NCI-H2171 treated with DMSO at 0.1 percent for 48 hours (cell line): ENCODE results near the gene LRFN3.
A peak's percentile ranks its signal among the peaks of the same experiment; 100 is the strongest.
"Not testable (repeated sequence)": the region's sequence is repeated elsewhere in the genome, so short reads cannot be mapped to it uniquely, and the experiment has no call there.

Experiments used
- DNase-seq: peaks from one replicate; lab custom pipeline; 2025; lab: John Stamatoyannopoulos, UW

LRFN3 gene

DNA sequence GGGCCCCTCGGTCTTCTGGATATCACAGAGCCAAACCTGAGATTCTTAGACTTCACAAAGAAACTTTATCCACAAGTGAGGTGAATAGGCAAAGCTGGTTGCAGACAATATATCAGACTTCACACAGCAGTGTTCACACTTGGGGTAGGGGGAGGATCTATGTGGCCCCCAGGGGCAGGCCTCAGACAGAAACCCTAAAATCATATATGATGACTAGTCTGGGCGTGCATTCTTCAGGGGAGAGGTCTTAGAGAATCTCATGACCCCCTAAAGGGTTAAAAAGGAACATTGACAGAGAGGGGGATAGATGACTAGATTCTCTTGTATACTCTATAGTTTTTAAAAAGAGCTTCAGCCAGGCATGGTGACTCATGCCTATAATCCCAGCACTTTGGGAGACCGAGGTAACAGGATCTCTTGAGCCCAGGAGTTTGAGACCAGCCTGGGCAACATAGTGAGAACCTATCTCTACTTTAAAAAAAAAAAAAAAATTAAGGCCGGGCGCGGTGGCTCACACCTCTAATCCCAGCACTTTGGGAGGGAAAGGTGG lies 30.9 kb upstream of the LRFN3 start:
- DNase-seq = no peak

DNA sequence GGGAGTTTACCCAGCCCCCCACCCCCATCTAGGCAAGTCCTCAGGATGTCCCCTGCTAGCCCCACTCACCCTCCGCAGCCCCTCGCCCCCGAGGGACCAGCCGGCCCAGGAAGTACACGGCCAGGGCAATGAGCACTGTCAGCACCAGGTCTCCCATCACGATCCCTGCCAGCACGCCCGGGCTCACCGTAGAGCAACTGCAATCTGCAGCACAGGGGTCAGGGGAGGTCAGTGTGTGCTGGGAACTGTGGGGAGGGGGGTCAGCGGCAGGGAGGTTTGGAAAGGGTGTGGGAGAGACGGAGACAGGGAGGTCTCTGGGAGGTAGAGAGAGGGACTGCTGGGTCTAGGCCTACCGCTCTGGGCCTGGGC lies 28.8 kb upstream of the LRFN3 start:
- DNase-seq = no peak

DNA sequence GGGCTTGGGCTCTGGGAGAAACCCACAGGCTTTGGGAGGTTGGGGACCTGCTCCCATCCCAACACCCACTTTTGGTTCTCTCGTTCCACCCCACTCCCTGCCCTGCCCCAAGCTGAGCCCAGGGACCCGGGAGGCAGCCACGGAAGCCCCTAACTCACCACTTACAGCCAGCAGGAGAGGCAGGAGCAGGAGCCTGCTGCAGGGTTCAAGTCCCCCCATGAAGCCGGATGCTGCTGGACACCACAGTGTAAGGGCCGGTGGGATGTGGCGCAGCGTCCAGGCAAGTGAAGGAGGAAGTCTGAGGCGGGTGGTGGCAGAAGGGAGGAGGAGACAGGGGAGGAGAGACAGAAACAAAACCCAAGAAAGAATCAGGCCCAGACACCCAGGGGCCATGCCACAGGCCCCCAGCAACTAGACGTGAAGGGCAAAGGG lies 28.1 kb upstream of the LRFN3 start, which contains the start of gene TYROBP:
TSS of gene TYROBP (minus strand) at position 286 of the 432 bp plus-strand sequence. CDS start at position 219, 67 bp downstream.
- DNase-seq = no peak

DNA sequence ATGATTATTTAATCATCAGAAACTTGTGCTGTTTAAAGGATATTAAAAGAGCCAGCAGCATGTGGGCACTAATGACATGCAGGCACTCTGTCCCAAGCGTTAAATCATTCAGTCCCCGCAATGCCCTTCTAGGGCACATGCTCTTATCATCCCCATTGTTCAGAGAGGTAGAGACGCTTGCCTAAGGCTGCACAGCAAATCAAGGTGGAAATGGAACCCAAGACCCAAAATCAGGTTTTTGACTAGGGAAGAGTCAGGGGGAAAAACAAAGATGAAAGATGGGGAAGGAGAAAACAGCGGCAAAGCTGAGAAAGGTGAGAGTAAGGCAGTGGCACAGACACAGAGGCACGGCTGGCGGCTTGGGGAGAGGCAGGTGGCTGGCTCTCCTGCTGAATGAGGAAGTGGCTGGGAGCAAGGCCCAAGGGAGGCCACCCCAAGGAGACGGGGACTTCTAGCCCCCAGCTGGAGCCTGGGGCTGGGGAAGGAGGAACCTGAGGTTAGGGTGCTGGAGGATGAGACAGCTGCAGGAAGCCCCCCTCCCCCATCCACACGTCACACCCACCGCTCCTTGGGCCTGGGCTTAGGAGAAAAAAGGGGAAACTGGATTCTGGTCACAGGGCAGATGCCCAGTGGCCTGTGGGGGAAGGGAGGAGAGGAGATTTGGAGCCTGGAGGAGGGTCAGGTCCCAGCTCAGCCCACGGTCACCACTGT lies 27.0 kb upstream of the LRFN3 start:
- no peak for DNase-seq

DNA sequence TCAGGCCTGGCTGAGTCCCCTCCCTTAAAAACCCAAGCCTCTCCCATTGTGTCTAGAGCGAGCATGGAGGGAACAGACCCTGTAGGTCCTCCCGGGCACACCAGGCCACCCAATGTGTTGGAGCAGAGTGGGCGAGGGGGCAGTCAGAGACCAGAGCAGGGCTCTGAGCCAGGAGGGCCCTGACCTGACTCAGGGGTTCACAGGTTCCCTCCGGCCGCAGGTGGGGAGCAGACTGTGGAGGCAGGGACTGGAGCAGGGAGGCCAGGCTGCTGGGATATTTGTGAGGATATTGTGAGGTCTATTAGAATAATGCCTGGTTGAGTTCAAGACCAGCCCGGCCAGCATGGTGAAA lies 26.5 kb upstream of the LRFN3 start:
- DNase-seq = no peak

DNA sequence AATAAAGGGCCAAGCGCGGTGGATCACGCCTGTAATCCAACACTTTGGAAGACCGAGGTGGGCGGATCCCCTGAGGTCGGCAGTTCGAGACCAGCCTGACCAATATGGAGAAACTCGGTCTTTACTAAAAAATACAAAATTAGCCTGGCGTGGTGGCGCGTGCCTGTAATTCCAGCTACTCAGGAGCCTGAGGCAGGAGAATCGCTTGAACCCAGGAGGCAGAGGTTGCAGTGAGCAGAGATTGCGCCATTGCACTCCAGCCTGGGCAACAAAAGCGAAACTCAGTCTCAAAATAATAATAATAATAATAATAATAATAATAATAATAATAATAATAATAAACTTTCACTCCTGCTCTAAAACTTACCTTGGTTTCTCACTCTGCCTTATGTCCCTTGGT lies 25.8 kb upstream of the LRFN3 start:
- DNase-seq = not testable (repeated sequence)

DNA sequence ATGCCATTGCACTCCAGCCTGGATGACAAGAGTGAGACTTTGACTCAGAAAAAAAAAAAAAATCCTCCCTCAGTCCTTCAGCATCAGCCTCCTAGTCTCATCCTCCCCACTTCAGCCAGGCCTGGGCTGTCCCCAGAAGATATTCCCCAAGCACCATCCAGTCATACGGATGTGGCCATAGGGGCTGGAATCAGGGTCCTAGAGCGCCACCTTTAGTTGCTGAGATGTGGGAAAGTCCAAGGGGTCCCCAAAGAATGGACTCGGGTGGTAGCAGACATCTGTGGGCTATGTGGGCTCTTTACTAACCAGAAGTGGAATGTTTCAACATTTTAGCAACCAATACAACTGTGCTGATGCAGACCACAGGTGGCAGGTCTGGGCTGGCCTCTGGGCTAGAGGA lies 25.0 kb upstream of the LRFN3 start:
- no peak for DNase-seq

DNA sequence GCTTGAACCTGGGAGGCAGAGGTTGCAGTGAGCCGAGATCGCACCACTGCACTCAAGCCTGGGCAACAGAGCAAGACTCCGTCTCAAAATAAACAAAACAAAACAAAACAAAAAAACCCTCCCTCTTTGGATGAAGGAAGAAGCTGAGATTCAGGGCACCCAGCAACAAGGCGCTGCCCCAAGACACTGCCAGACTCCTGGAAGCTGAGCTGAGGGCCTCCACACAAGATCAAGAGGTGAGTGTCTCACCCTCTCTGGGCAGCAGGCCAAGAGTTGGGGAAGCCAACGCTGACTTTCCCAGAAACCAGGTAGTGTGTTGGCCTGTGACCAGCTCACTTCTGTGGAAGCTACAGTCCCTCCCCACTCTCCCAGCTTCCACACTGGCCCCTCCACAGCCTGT lies 24.4 kb upstream of the LRFN3 start:
- DNase-seq = no peak

DNA sequence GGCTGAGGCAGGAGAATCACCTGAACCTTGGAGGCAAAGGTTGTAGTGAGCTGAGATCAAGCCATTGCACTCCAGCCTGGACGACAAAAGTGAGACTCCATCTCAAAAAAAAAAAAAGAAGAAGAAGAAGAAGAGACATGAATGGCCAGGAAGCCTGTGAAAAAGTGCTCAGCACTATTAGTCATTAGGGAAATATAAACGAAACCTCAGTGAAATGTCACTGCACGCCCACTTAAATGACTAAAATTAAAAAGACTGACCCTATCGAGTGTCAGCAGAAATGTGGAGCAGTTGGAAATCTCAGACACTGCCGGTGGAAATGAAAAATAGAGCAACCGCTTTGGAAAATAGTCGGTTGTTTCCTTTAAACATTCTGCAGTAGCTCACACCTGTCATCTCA lies 22.6 kb upstream of the LRFN3 start:
- DNase-seq = no peak

DNA sequence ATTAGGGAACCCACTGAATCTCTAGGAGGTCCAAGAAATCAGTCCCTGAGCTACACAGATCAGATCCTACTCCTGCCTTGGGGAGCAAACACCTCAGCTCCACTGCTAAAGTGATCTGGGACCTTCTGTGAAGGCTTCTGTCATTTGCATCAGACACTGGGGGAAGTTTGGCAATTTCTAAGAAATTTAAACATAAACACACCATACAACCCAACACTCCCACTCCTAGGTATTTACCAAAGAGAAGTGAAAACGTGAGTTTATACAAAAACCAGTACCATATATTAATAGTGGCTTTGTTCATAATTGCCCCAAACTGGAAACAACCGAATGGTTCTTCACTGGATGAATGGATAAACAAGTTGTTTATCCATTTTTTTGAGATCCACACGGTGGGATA lies 20.7 kb upstream of the LRFN3 start:
- DNase-seq = no peak

DNA sequence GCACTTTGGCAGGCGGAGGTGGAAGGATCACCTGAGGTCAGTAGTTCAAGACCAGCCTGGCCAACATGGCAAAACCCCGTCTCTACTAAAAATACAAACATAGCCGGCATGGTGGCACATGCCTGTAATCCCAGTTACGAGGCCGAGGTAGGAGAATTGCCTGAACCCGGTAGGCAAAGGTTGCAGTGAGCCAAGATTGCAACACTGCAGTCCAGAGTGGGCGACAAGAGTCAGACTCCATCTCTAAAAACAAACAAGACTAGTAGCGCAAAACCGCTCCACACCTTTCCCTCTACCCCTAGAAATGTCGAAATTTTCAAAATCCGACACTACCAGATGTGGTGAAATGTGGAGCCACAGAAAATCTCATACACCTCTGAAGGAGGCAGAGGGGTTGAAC lies 16.9 kb upstream of the LRFN3 start:
- DNase-seq = no peak

DNA sequence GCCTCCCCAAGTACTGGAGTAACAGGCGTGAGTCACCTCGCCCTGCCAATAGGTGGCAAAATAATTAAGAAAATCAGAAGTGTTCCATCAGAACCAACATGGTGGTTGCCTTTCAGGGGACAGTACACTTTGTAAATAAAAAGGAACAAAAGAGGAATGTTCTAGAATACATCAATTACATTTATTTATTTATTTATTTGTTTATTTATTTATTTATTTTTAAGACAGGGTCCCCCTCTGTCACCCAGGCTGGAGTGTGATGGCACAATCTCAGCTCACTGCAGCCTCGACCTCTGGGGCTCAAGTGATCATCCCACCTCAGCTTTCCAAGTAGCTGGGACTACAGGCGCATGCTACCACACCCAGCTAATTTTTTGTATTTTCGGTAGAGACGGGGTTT lies 15.2 kb upstream of the LRFN3 start:
- no peak for DNase-seq

DNA sequence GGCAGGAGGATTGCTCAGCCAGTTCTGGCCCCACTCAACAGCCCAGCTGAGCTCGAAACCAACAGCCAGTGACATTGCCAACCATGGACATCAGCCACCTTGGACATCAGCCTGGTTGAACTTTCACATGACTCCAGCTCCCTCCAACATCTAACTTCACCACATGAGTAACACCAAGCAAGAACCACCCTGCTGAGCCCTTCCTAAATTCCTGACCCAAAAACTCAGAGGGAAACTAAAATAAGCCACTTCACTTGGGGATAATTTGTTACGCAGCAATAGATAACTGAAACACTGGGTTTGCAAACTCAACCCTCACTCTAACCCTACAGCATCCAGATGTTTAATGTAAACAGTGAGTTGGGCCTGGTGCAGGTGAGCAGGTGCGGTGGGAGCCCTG lies 10.7 kb upstream of the LRFN3 start:
- no peak for DNase-seq

DNA sequence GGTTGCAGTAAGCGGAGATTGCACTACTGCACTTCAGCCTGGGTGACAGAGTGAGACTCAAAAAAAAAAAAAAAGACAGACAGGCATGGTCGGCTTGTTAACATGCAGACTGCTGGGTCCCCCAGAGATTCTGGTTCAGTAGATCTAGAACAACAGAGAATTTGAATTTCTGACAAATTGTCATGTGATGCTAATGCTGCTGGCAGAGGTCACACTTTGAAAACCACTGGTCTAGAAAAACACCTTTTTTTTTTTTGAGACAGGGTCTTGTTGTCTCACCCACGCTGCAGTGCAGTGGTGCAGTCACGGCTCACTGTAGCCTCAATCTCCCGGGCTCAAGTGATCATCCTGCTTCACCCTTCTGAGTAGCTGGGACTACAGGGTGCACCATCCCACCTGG lies 7.7 kb upstream of the LRFN3 start:
- DNase-seq = no peak

DNA sequence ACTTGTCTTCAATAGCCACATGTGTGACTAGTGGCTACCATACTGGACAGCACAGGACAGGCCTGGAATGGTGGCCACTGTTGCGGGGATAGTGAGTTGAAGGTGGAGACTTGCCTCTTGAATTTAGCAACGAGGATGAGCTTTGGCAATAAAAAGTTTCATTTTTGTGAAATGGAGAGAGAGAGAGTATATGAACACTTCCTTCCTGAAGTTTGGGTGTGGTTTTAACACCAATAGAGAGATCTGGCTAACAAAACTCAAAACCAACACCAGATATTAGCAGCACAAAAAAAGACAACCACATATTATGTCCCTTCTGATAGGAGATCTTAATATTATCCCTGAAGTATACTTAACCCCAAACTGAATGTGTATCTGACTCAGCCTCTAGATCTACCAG lies 6.3 kb upstream of the LRFN3 start:
- DNase-seq = no peak

DNA sequence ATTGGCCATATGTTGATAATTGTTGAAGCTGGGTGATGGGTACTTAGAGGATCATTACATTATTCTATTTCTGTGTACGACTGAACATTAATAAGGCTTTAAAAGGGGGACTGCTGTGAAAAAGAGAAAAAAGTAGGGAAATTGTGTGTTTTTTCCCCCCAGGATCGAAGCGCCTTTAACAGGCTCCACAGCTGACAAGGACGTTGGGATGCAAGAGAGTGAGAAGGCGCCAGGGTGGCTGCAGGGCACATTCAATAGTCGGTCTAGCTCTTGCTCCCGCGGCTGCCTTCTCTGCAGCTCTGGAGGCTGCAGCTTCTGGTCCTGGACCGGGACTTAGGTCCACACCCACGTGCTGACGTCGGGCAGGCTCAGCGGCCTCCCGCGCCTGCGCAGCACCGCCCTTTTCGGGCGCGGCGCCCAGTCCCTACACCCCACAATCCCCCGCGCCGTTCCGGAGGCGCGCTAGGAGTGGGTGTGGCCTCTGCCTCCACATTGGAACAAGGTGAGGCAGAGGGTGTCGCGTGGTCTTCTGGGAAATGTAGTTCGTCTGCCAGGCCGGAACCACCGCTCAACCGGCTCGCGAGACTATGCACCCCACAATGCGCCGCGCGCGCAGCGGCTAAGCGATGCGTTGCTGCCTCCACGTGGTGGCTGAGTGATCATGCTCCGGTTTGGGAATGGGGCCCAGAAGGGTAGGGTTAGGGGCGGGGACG lies 4.9 kb upstream of the LRFN3 start:
- peak; percentile 99 for DNase-seq

DNA sequence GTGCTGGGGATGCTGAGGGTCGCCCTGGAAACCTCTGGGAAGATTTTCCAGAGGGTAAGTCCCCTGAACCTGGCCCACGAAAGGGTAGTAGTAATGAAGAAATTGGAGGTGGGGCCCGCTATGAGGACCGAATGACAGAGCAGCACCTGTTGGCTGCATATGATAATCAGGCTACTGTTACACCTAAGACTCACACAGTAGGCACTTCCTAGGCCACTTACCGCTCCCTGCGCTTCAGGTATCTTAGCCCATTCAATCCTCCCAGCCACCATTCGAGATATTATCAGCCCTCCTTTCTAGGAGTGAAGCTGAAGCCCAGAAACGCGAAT lies 4.3 kb upstream of the LRFN3 start:
- DNase-seq = no peak

DNA sequence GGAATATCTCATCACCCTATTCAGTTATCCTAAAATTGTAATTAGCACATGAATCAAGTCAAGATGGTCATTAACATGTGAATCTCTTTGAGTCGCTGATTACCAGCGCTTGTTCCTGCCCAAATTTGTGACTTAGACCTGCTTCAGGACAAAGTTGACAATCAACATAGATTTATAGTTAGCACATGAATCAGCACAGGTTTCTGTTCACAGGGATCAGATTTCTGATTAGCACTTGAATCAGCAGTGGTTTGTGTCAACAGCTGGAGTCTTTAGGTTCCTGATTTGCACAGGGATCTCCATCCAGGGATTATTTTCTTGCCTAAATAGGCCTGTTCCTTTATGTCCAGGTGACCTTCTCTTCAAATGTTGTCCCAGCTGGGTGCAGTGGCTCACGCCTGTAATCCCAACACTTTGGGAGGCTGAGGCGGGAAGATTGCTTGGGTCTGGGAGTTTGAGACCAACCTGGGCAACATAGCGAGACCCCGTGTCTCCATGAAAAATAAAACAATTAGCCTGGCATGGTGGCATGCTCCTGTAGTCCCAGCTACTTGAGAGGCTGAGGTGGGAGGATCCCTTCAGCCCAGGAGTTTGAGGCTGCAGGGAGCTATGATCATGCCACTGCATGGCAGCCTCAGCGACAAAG lies 3.8 kb upstream of the LRFN3 start:
- DNase-seq = peak; percentile 33

DNA sequence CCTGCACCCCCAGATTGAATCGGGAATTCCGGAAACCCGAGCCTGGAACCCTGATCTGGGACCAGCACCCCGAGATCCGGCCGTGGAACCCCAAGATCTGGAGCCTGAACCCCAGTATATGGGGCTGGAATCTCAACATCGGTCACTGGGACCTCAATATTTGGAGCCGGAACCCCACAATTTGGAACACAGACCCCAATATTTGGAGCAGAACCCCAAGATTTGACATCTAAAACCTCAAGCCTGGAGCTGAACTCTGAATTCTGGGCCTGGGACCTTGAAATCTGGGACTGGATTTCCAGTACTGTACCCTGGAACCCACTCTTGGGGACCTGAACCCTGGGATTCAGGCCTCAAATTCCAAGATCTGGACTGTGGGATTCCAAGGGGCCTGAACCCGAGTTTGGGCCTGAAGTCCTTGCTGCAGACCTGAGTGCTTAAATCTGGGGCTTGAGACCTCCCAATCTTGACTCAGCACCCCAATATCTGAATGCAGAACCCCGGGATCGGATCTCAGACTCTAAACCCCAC lies 629 bp downstream of the LRFN3 start:
- DNase-seq = no peak

DNA sequence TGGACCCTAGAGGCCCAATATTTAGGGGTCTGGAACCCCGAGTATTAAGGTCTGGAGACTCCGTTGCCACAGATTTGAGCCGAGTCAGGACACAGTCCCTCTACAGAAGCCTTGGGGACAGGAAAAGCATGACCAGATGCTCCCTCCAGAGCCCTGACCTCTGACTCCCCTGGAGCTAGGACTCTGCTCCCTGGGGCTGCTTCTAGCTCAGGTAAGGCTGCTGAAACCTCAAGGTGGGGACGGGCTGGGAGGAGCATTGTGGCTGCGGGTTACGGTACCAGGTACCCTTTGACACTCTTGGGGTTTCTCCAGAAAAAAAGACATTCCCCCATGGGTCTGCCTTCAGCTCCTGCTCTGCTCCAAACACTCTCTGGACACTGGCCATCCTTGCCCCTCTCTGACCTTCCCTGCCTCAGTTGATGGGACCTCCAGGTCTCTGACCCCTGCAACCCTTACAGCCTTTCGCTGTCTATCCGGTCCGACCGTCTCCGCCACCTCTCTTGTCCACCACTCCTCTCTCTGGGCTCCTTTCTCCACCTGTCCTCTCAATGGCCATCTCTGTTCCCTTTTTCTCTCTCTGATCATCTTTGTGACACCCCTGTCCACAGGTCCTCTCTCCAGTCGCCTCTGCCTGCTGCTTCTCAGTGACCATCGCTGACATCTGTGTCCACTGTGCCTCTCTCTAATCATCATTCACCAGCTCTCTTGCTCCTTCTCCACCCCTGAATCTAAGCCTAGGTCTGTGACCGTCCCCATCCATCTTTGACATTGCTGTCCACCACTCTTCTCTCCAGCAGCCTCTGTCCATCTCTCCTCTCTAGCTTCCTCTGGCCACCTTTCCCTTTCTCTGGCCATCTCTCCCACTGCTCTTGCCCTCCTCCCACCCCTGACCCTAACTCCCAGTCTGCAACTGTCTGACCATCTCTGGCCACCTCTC lies 1.4 kb downstream of the LRFN3 start:
- no peak for DNase-seq

DNA sequence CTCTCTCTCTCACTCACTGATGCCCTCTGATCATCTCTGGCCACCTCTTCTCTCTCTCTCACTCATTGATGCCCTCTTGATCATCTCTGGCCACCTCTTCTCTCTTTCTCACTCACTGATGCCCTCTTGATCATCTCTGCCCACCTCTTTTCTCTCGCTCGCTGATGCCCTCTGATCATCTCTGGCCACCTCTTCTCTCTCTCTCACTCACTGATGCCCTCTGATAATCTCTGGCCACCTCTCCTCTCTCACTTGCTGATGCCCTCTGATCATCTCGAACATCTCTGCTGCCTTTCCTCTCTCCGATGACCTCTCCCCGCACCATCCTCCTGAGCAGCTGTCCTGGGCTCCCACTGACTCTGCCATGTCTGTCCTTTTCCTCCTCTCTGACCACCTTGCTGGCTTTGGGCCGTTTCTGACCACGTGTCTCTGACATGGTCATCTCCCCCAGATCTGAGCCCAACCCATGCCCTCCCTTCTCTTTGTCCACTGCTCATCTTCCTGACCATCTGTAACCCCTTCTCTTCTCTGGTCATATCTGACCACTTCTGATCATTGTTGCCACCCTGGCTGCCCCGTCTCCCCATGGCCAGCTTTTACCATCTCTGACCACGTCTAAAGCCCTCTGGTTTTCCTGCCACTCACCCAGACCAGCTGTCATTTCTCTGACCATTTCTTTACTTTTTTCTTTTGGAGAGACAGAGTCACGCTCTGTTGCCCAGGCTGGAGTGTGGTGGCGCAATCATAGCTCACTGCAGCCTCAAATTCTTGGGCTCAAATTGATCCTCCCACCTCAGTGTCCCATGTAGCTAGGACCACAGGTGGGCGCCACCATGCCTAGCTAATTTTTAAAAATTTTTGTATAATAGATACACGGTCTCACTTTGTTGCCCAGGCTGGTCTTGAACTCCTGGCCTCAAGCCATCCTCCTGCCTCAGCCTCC lies 2.4 kb downstream of the LRFN3 start:
- DNase-seq = no peak
